ENCODE results near the gene ZDHHC11B. TPM values are rescaled to one million over a fixed set of nuclear protein-coding genes. Genes with fewer than 3 reads are reported as not detected.
A peak's percentile ranks its signal among the peaks of the same experiment; 100 is the strongest.

ZDHHC11B gene
- total RNA-seq, 1 donor from 2014 or later: 13.4 TPM

DNA sequence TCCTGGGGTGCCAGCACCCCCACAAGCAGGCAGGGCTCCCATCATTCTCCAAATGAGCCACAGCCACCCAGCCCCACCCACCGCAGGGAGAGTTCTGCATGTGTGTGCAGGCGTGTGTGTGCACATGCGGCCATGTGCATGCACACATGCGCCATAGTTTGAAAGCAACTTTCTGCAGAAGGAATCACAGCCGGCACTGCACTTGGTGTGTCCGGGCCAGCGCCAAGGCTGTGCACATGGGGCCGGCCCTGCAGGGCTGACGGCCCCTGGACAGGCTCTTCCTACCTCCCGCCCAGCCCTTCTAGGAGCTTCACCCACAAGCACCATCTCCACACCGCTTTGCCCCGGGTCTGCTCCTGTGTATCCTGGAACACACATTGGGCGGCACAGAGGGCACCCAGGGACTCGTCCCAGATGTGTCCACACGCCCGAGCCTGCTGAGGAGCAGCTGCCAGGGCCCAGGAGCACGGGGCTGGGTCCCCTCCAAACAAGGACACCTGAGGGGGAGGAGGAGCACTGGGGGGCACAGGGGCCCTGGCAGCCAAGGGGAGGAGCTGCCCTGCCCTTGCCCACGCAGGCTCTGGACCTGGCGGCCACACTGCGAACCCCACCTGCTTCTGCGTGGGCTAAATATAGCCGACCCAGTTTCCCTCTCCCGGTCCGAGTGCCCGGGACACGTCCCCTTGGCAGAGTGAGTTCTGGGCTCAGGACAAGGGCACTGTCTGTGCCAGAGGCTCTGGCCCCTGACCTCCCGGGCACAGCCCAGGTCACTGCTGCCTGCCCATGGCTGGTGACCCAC lies 110.5 kb downstream of the ZDHHC11B start:
- Histone ChIP-seq H3K4me1 (peaks cover 50% of the 10 kb centered on the region), H3K27ac (replicated peaks) (peak overlapping the region; percentile 89), H3K27me3 (ENCODE audit: low read depth) (no peaks in the 10 kb centered on the region), H3K4me3 (peak overlapping the region; percentile 50), H3K36me3 (no peaks in the 10 kb centered on the region), H3K9me3 (replicated peaks) (no peaks in the 10 kb centered on the region)
- peak; percentile 65 for DNase-seq
- TF ChIP-seq CTCF (IDR thresholded peaks at IDR 0.05; ENCODE audit: borderline replicate concordance): peak; percentile 42
- intact Hi-C loops (cut with micrococcal nuclease): loop anchor here (5.0 kb wide), 1 partner anchor 228 kb away; no protein-coding TSS in a partner anchor

GRCh38 chr5:673161-673830 lies 111.2 kb downstream of the ZDHHC11B start:
- Histone ChIP-seq H3K27me3 (ENCODE audit: low read depth) (no peaks in the 10 kb centered on the region), H3K4me1 (peaks cover 50% of the 10 kb centered on the region), H3K36me3 (no peaks in the 10 kb centered on the region), H3K9me3 (replicated peaks) (no peaks in the 10 kb centered on the region), H3K4me3 (peak overlapping the region; percentile 50), H3K27ac (replicated peaks) (peak overlapping the region; percentile 89)
- TF ChIP-seq CTCF (IDR thresholded peaks at IDR 0.05; ENCODE audit: borderline replicate concordance): no peak
- intact Hi-C loops (cut with micrococcal nuclease): loop anchor here (5.0 kb wide), 1 partner anchor 229 kb away; no protein-coding TSS in a partner anchor
- DNase-seq: no peak

DNA sequence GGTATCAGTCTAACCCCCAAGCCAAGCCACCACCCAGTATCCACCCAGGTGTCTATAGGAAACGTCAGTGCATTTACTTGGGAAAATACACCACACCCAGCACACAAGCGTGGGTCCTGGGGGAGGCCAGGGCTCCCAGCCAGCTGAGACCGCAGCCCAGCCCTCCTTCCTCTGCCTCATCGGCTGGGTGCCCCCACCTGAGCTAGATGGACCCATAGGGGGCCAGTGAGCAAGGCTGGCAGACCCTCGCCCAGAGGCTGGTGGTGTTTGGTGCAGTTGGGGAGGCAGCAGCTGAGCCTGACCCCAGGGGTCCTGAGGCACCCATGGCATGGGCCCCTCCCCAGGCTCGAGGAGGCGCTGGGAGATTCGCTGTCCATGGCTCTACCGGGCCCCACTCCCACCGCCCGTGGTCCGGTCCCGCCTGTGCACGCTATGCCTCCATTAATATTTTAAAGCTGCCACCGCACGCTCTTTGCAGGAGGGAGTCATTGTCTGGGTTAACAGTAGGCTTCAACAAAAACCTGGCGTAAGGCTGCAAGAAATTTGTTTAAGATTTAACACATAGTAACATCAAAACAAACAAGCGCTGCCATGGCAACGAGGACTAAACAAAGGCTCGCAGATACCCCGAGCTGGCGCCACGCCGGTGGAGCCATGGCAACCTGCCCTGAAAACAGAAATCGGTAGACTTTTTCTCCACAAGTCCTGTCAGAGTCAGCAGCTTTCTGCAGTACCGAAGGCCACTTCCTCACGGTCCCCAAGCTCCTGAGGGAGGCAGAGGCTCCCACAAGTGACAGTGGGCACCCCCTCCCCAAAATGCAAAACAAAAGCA lies 112.0 kb downstream of the ZDHHC11B start:
- Histone ChIP-seq H3K36me3 (no peaks in the 10 kb centered on the region), H3K27ac (replicated peaks) (peak overlapping the region; percentile 89), H3K4me1 (peaks cover 50% of the 10 kb centered on the region), H3K9me3 (replicated peaks) (no peaks in the 10 kb centered on the region), H3K4me3 (peak overlapping the region; percentile 50), H3K27me3 (ENCODE audit: low read depth) (no peaks in the 10 kb centered on the region)
- TF ChIP-seq CTCF (IDR thresholded peaks at IDR 0.05; ENCODE audit: borderline replicate concordance): no peak
- intact Hi-C loops (cut with micrococcal nuclease): loop anchor here (5.0 kb wide), 1 partner anchor 230 kb away; no protein-coding TSS in a partner anchor
- DNase-seq: peak; percentile 82

DNA sequence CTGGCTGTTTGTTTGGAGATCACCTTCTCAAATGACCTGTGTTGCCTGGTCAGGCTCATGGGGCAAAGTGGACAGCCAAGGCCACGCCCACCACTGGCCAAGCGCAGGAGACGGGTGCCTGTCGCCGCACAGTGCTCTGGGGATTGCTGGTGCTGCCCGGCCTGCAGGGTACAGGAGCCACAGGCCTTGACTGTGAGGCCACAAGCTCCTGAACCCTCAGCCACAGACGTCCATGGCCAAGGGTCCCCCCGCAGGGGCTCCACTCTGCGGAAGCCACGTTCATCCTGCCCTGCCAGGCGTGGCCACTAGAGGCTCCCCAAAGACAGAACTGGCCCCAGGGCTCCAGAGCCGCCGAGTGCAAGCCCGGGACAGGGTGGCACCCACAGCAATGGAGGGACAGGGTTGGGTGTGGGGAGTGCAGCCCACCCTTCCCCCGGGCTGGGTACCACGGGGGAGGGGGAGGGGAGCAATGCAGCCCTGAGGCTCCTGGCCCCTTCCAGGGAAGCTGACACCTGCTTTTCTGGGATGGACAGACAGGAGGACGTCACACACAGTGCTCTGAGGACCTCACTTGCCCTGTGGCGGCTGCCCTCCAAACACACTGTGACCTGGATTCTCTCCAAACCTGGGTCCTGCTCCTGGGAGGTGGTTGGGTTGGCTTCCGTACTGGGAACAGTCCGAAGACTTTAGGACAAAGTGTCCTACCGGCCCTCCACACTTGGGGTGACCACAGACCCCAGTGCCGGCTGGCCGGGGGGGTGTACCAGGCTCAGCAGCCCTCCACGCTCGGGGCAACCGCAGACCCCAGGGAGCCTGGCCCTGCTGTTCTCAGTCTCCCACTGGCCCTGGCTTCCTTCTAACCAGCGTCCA lies 112.8 kb downstream of the ZDHHC11B start:
- Histone ChIP-seq H3K4me1 (peaks cover 50% of the 10 kb centered on the region), H3K4me3 (peak overlapping the region; percentile 50)
- intact Hi-C loops (cut with micrococcal nuclease): loop anchor here (5.0 kb wide), 1 partner anchor 231 kb away; no protein-coding TSS in a partner anchor

More for the DNA sequence above, 112.8 kb downstream of the ZDHHC11B start:
- no peaks in the 10 kb centered on the region for H3K36me3 ChIP-seq
- no peaks in the 10 kb centered on the region for H3K27me3 ChIP-seq (ENCODE audit: low read depth)
- peak overlapping the region; percentile 89 for H3K27ac ChIP-seq (replicated peaks)
- DNase-seq: peak; percentile 72
- TF ChIP-seq CTCF (IDR thresholded peaks at IDR 0.05; ENCODE audit: borderline replicate concordance): peak; percentile 96
- H3K9me3 ChIP-seq (replicated peaks): no peaks in the 10 kb centered on the region
